IPS-15b (cell line): ENCODE data around the gene LRRC2.

ENCODE experiments used
- H3K27me3 ChIP-seq: one replicate; pipeline ENCODE4 v1.6.1; 2013; ENCODE audit warnings: low read length; ENCODE audit not compliant: control insufficient read depth, insufficient read depth
- H3K36me3 ChIP-seq: one replicate; pipeline ENCODE4 v1.6.1; 2013; ENCODE audit warnings: low read length; ENCODE audit not compliant: control insufficient read depth, insufficient read depth
- H3K4me1 ChIP-seq: one replicate; pipeline ENCODE4 v1.6.1; 2013; ENCODE audit warnings: mild to moderate bottlenecking, low read length; ENCODE audit not compliant: control insufficient read depth, insufficient read depth
- H3K4me3 ChIP-seq: one replicate; pipeline ENCODE4 v1.5.1; 2013; ENCODE audit warnings: low read depth, low read length
- H3K9ac ChIP-seq: one replicate; pipeline ENCODE4 v1.6.1; 2013; ENCODE audit warnings: low read depth, mild to moderate bottlenecking, low read length
- H3K9me3 ChIP-seq: one replicate; pipeline ENCODE4 v1.6.1; 2013; ENCODE audit warnings: mild to moderate bottlenecking, low read length; ENCODE audit not compliant: control insufficient read depth, insufficient read depth

LRRC2 gene

DNA sequence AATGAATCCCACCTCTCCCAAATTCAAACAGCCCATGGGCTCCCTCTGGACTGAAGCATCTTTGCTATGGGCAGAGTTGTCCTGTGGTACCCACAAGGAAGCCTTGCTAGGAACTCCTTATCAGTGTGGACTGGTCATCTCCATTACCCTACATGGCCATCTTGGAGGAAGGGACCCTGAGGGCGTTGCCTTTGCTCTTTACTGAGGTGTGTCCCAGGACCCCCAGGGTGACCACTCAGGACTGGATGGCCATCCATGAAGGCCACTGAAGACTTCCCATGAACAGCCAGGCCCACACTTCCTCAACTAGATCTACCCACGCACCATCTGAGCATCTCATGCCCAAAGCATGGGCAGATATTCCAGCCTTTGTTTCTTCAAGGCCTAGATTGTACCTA, 48.3 kb downstream of the LRRC2 start:
- H3K36me3 ChIP-seq, result no peaks in the 10 kb centered on the region
- H3K27me3 ChIP-seq, result no peaks in the 10 kb centered on the region
- peaks cover 4% of the 10 kb centered on the region for H3K4me1 ChIP-seq
- no peaks in the 10 kb centered on the region for H3K9me3 ChIP-seq
- H3K4me3 ChIP-seq, result no peak overlapping the region
- no peak overlapping the region for H3K9ac ChIP-seq

DNA sequence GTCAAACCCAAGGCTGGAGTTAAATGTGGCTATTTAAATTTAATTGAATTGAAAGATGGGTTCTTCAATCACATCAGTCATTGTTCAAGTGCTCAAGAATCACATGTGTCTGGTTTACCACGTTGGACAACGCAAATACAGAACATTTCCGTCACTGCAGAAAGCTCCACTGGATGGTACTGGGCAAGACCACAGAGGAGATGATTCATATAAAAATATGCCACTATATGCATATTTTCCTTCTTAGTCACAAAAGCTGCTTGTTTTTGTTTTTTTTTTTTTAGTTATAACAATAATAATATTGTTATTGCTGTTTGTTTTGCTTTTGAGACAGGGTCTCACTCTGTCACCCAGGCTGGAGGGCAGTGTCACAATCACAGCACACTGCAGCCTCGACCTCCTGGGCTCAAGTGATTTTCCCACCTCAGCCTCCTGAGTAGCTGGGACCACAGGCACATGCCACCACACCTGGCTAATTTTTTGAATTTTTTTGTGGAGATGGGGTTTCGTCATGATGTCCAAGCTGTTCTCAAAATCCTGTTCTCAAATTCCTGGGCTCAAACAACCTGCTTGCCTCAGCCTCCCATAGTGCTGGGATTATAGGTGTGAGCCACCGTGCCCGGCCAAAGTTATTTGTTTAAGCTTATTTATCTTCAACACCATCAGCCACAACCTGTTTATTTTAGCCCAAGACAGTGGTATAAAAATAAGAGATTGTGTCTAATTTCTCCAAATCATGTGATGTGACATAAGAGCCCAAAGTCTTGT, 48.9 kb downstream of the LRRC2 start:
- Histone ChIP-seq H3K36me3 (no peaks in the 10 kb centered on the region), H3K27me3 (no peaks in the 10 kb centered on the region), H3K9ac (no peak overlapping the region), H3K9me3 (no peaks in the 10 kb centered on the region), H3K4me3 (no peak overlapping the region), H3K4me1 (peaks cover 4% of the 10 kb centered on the region)

DNA sequence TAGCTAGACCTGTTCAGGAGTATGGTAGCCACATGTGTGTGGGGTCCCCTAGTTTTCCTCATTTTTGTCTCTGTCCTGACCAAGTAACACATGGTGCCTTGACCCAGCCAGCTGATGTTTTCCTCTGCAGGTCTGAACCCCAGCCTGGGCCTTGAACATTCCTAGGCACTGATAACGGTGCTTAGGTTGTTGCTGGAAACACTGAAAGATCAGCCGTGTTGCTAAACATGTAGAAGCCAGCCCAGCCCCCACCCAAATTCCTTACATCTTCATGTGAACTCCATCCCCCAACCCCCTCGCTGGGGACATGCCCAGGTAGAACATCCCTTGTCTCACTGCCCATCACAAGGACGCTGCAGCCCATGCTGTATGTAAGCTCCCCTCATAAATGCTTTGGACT, 49.6 kb downstream of the LRRC2 start:
- Histone ChIP-seq H3K9me3 (no peaks in the 10 kb centered on the region), H3K4me1 (peaks cover 4% of the 10 kb centered on the region), H3K4me3 (no peak overlapping the region), H3K27me3 (no peaks in the 10 kb centered on the region), H3K36me3 (no peaks in the 10 kb centered on the region), H3K9ac (no peak overlapping the region)

GRCh38 chr3:46512191-46512749, 53.8 kb downstream of the LRRC2 start:
- Histone ChIP-seq H3K4me3 (no peak overlapping the region), H3K9ac (no peak overlapping the region), H3K36me3 (no peaks in the 10 kb centered on the region), H3K9me3 (no peaks in the 10 kb centered on the region), H3K27me3 (no peaks in the 10 kb centered on the region), H3K4me1 (no peaks in the 10 kb centered on the region)

DNA sequence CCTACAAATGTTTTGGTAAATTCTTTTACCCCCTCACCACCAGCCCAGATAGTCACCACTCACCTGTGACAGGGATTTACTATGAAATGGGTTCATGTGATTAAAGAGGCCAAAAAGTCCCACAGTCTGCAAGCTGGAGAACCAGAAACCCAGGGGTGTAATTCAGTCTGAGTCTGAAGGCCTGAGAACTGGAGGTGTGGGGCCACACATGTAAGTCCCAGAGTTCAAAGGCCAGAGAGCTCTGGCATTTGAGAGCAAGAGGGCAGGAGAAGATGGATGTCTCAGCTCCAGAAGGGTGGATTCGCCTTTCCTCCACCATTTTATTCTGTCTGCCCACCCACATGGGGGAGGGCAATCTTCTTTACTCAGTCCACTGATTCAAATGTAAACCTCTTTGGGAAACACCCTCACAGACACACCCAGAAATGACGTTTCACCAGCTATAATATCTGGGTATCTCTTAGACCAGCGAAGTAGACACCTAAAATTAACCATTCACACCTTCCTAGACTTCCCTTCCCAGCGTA, 56.4 kb downstream of the LRRC2 start:
- Histone ChIP-seq H3K36me3 (no peaks in the 10 kb centered on the region), H3K9me3 (no peaks in the 10 kb centered on the region), H3K4me1 (peaks cover 2% of the 10 kb centered on the region), H3K4me3 (no peak overlapping the region), H3K27me3 (no peaks in the 10 kb centered on the region), H3K9ac (no peak overlapping the region)

GRCh38 chr3:46508850-46509591, 57.1 kb downstream of the LRRC2 start:
- no peaks in the 10 kb centered on the region for H3K27me3 ChIP-seq
- H3K4me3 ChIP-seq, result no peak overlapping the region
- no peaks in the 10 kb centered on the region for H3K36me3 ChIP-seq
- no peaks in the 10 kb centered on the region for H3K9me3 ChIP-seq
- peaks cover 2% of the 10 kb centered on the region for H3K4me1 ChIP-seq
- no peak overlapping the region for H3K9ac ChIP-seq

DNA sequence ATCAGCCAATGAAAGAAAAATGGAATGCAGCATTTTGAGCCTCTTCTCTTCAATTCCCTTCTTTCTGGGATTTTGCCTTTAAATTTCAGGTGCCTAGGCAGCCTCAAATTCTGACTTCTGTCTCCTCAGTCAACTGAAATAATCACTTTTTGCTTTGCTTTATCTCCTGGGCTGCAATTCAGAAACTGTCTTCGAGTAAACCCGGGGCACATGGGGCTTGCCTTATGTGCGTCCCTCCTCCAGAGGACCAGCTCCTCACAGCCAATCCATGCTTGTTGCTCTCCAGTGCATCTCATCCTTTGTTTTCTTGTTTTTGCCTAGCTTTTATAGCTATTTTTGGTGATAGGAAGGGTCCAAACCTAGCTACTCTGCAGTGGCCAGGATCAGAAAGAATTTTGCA, 59.6 kb downstream of the LRRC2 start:
- Histone ChIP-seq H3K4me1 (peaks cover 2% of the 10 kb centered on the region), H3K27me3 (no peaks in the 10 kb centered on the region), H3K9me3 (no peaks in the 10 kb centered on the region), H3K36me3 (no peaks in the 10 kb centered on the region), H3K4me3 (no peak overlapping the region), H3K9ac (no peak overlapping the region)

GRCh38 chr3:46505953-46506352, 60.1 kb downstream of the LRRC2 start:
- H3K9me3 ChIP-seq, result no peaks in the 10 kb centered on the region
- H3K27me3 ChIP-seq, result no peaks in the 10 kb centered on the region
- H3K36me3 ChIP-seq, result no peaks in the 10 kb centered on the region
- no peak overlapping the region for H3K9ac ChIP-seq
- peaks cover 2% of the 10 kb centered on the region for H3K4me1 ChIP-seq
- no peak overlapping the region for H3K4me3 ChIP-seq

DNA sequence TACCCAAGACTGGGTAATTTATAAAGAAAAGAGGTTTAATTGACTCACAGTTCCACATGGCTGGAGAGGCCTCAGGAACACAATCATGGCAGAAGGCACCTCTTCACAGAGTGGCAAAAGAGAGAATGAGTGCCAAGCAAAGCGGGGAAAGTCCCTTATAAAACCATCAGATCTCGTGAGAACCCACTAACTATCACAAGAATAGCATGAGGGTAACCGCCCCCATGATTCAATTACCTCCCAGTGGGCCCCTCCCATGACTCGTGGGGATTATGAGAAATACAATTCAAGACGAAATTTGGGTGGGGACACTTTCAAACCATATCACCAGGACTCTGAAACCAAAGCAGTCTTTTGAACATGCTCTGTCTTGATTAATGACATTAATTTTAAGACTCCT, 61.3 kb downstream of the LRRC2 start:
- no peaks in the 10 kb centered on the region for H3K27me3 ChIP-seq
- H3K9me3 ChIP-seq, result no peaks in the 10 kb centered on the region
- H3K4me3 ChIP-seq, result no peak overlapping the region
- peaks cover 2% of the 10 kb centered on the region for H3K4me1 ChIP-seq
- H3K9ac ChIP-seq, result no peak overlapping the region
- no peaks in the 10 kb centered on the region for H3K36me3 ChIP-seq

- no peaks in the 10 kb centered on the region for H3K9me3 ChIP-seq
- no peak overlapping the region for H3K4me3 ChIP-seq
- H3K9ac ChIP-seq, result no peak overlapping the region
- H3K4me1 ChIP-seq, result peaks cover 2% of the 10 kb centered on the region
- H3K27me3 ChIP-seq, result no peaks in the 10 kb centered on the region
- H3K36me3 ChIP-seq, result no peaks in the 10 kb centered on the region
These were observed 62.8 kb downstream of the LRRC2 start for GRCh38 chr3:46503200-46503874.

DNA sequence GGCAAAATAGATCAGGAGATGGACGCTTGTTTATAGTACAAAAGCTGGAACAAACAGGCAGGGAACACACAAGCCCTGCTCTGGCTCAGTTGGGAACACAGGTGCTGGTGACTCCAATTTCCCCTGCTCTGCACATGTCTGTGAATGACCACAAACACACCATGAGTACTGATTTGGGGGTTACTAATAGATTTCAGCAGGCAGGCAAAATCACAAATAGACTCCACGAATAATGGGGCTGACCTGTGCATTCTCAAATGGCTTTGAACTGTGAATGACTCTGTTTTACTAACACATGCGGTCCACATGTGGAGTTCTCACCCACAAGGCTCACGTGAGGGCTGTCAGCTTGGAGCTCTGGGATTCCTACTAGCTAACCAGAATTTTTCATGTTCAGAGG, 64.4 kb downstream of the LRRC2 start:
- Histone ChIP-seq H3K4me3 (no peak overlapping the region), H3K4me1 (peaks cover 2% of the 10 kb centered on the region), H3K9me3 (no peaks in the 10 kb centered on the region), H3K9ac (no peak overlapping the region), H3K36me3 (no peaks in the 10 kb centered on the region), H3K27me3 (peaks cover 3% of the 10 kb centered on the region)
